ENCODE measurements around the gene LRP8. TPM values are rescaled to one million over a fixed set of nuclear protein-coding genes. Genes with fewer than 3 reads are reported as not detected.

The LRP8 gene
- polyA plus RNA-seq, 1 donor (not counting 4 experiments of a cell fraction or from before 2014, with no cell fraction given), result 31.0 TPM

DNA sequence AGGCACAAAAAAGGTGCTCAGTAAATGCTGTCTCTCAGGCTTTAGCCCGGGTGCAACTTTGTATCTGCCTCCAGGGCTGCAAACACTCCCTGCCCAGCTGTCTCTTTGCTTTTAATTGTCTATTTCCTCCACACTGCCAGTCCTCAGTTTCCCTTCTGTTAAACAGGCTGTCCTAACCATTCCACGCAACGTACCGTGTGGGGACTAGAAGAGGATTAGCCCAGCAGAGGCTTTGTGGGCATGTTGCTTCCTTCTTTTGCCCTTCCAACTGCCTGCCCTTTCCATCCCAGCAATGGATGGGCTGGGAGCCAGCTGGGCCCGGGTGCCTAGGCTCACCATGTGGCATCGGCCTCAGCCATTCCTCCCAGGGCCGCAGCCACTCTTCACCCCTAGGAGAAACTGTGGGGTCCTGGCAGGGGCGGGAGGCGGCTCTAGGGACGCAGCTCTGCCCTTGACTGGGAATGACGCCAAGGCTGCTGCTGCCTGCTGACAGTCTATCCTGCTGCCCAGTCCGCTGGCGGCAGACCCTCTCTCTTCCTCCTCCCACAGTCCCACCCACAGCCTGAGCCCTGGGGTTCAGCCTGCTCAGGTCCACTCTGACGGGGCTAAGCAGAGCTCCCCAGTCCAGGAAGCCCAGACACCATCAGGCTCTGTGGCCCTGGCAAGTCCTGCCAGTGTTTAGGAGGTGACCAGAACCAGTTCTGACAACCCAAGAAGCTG lies 40.6 kb upstream of the LRP8 start:
- H3K27ac ChIP-seq (ENCODE audit: control insufficient read depth, insufficient read depth, low read length), result no peak overlapping the region
- TF ChIP-seq EZH2 (IDR thresholded peaks at IDR 0.05; ENCODE audit: low read length), result no peak
- no peaks in the 10 kb centered on the region for H3K36me3 ChIP-seq (ENCODE audit: control insufficient read depth in 2 of 2, extremely low read depth in 1 of 2, insufficient read depth in 2 of 2, low read length in 2 of 2)
- H3K4me1 ChIP-seq (ENCODE audit: control insufficient read depth, extremely low read depth, insufficient read depth, low read length), result no peaks in the 10 kb centered on the region
- no peaks in the 10 kb centered on the region for H4K20me1 ChIP-seq (ENCODE audit: control insufficient read depth, extremely low read depth, insufficient read depth, low read length)
- H3K27me3 ChIP-seq (ENCODE audit: control insufficient read depth, extremely low read depth, insufficient read depth, low read length), result peaks cover 6% of the 10 kb centered on the region
- no peaks in the 10 kb centered on the region for H3K9me3 ChIP-seq (ENCODE audit: control insufficient read depth, low read depth, low read length)
- H3K4me2 ChIP-seq (ENCODE audit: control insufficient read depth, extremely low read depth, insufficient read depth, low read depth, low read length), result no peak overlapping the region
- H3K4me3 ChIP-seq (ENCODE audit: control insufficient read depth in 2 of 3, extremely low read depth in 1 of 3, insufficient read depth in 2 of 3, low read depth in 1 of 3, low read length in 3 of 3), result no peak overlapping the region
- DNase-seq (ENCODE audit: low read depth, low spot score) (no peak), FAIRE-seq (no peak)
- dilution Hi-C loops (cut with MboI; ENCODE audit: extremely low pct_ligation_motif_present, low sequenced_read_pairs), result no loop called here
- H2AFZ ChIP-seq (ENCODE audit: control insufficient read depth, low read length), result no peak overlapping the region
- no peak overlapping the region for H3K9ac ChIP-seq (ENCODE audit: control insufficient read depth, extremely low read depth, insufficient read depth, low read length)
- H3K79me2 ChIP-seq (ENCODE audit: control insufficient read depth, insufficient read depth, low read length), result no peaks in the 10 kb centered on the region
- no peaks in the 10 kb centered on the region for H3K9me1 ChIP-seq (ENCODE audit: control insufficient read depth, extremely low read depth, insufficient read depth, low read length)

DNA sequence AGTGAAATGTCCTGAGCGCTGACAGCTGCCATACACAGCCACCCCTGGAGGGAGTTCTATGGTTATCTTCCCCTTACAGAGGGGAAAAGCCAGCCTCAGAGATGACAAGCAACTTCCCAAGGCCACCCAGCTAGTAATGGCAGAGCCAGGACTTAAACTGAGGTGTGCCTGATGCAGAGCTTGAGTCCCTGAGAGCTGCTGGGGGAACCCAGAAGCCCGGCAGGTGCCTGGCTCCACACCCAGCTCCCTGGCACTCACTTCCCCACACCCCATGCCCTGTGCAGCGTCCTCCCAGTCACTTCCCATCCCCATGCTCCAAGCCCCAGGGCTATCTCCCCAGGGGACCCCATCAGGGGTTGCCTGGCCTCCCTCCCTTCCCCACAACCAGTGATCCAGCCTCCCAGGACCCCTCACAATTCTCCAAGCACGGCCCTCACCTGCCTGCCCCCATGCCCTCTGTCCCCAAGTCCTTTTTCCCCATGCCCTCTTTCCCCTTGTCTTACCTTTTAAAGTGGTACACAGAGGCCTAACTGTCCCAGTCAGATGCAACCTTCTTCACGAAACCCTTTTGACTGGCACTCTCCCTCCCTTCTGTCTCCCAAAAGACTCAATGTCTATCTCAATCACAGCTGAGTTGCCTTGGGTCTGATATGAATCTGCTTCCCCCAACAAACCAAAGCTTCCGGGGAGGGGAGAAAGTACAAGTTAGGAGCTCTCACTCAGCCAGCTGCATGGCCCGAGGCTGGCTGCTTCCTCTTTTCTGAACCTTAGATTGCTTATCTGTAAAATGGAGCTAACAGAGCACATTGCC lies 39.8 kb upstream of the LRP8 start:
- no peak overlapping the region for H3K9ac ChIP-seq (ENCODE audit: control insufficient read depth, extremely low read depth, insufficient read depth, low read length)
- H3K27ac ChIP-seq (ENCODE audit: control insufficient read depth, insufficient read depth, low read length), result no peak overlapping the region
- no peak overlapping the region for H3K4me3 ChIP-seq (ENCODE audit: control insufficient read depth in 2 of 3, extremely low read depth in 1 of 3, insufficient read depth in 2 of 3, low read depth in 1 of 3, low read length in 3 of 3)
- no peak for FAIRE-seq
- no peaks in the 10 kb centered on the region for H3K9me1 ChIP-seq (ENCODE audit: control insufficient read depth, extremely low read depth, insufficient read depth, low read length)
- no peaks in the 10 kb centered on the region for H3K4me1 ChIP-seq (ENCODE audit: control insufficient read depth, extremely low read depth, insufficient read depth, low read length)
- no peak overlapping the region for H2AFZ ChIP-seq (ENCODE audit: control insufficient read depth, low read length)
- peaks cover 4% of the 10 kb centered on the region for H3K27me3 ChIP-seq (ENCODE audit: control insufficient read depth, extremely low read depth, insufficient read depth, low read length)
- TF ChIP-seq EZH2 (IDR thresholded peaks at IDR 0.05; ENCODE audit: low read length), result no peak
- TF ChIP-seq CTCF (optimal IDR thresholded peaks at IDR 0.05 in 1 of 3, IDR thresholded peaks at IDR 0.05 in 1 of 3, conservative IDR thresholded peaks at IDR 0.05 in 1 of 3; ENCODE audit: extremely low read depth in 1 of 3, insufficient read depth in 2 of 3, low read length in 3 of 3), result no peak
- dilution Hi-C loops (cut with MboI; ENCODE audit: extremely low pct_ligation_motif_present, low sequenced_read_pairs), result no loop called here
- no peaks in the 10 kb centered on the region for H3K79me2 ChIP-seq (ENCODE audit: control insufficient read depth, insufficient read depth, low read length)
- no peak overlapping the region for H3K4me2 ChIP-seq (ENCODE audit: control insufficient read depth, extremely low read depth, insufficient read depth, low read depth, low read length)
- H3K9me3 ChIP-seq (ENCODE audit: control insufficient read depth, low read depth, low read length), result no peaks in the 10 kb centered on the region
- no peaks in the 10 kb centered on the region for H3K36me3 ChIP-seq (ENCODE audit: control insufficient read depth in 2 of 2, extremely low read depth in 1 of 2, insufficient read depth in 2 of 2, low read length in 2 of 2)
- H4K20me1 ChIP-seq (ENCODE audit: control insufficient read depth, extremely low read depth, insufficient read depth, low read length), result no peaks in the 10 kb centered on the region
- DNase-seq (ENCODE audit: low read depth, low spot score), result no peak
